B cell (primary cell): Measurements from ENCODE around the gene LUZP1.

Experiments used
- CTCF ChIP-seq: fragments of 200-600 bp; IDR thresholded peaks from one replicate; pipeline ENCODE4 v1.8.0; 2022; ENCODE audit warnings: antibody characterized with exemption, mild to moderate bottlenecking
- EZH2 ChIP-seq: IDR thresholded peaks from 2 replicates; pipeline ENCODE4 v1.6.1; 2012; ENCODE audit warnings: borderline replicate concordance, low read depth, mild to moderate bottlenecking, moderate library complexity, low read length; ENCODE audit not compliant: insufficient read depth, poor library complexity, severe bottlenecking

- no peak for TF ChIP-seq CTCF
- TF ChIP-seq EZH2, result no peak
Measured at GRCh38 chr1:23079025-23079424, 89.6 kb downstream of the LUZP1 start.
